ENCODE measurements around the gene STXBP2.

DNA sequence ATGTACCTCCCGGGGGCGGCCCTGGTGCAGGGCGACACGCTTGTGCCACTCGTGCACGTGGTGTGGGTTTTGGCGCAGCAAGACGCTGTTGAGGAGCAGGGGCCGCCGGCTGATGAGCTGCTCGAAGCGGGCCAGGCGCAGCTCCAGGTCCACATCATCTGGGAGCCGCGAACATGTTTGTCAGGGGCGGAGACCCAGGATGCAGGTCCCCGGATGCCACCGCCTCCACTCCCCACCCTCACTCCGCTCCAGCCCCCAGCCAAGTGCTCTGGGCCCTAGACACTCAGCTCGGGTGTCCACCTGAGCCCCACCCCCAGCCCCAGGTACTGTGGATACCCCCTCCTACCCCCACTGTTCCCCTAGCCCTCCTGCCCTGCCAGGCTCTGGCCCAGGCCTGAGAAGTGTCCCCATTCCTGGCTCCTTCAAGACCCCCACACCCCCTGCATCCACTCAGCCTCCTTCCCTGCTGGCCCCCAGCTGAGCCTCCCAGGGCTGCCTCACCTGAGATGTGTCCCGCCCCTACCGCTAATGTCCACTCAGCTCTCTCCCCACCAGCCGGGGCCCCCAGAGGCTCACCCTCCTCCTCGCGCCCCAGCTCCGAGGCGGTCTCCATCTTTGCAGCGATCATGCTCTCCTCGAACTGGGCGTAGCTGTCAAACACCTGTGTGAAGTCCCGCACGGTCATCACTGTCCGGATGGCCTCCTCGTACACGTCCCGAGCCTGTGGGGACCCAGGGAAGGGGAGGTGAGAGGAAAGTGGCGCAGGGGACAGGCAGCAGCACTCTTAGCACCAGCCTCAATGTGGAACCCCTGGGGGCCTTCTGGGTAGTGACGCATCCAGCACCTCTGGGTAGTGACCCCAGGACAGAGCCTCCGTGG is 12.9 kb upstream of the STXBP2 start:
- TF ChIP-seq, protein P1, sequence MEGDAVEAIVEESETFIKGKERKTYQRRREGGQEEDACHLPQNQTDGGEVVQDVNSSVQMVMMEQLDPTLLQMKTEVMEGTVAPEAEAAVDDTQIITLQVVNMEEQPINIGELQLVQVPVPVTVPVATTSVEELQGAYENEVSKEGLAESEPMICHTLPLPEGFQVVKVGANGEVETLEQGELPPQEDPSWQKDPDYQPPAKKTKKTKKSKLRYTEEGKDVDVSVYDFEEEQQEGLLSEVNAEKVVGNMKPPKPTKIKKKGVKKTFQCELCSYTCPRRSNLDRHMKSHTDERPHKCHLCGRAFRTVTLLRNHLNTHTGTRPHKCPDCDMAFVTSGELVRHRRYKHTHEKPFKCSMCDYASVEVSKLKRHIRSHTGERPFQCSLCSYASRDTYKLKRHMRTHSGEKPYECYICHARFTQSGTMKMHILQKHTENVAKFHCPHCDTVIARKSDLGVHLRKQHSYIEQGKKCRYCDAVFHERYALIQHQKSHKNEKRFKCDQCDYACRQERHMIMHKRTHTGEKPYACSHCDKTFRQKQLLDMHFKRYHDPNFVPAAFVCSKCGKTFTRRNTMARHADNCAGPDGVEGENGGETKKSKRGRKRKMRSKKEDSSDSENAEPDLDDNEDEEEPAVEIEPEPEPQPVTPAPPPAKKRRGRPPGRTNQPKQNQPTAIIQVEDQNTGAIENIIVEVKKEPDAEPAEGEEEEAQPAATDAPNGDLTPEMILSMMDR (IDR thresholded peaks at IDR 0.05): no peak
- no peak for TF ChIP-seq POLR2AphosphoS5 (IDR thresholded peaks at IDR 0.05; ENCODE audit: low read depth, low read length)
- no peak for TF ChIP-seq SIN3A (IDR thresholded peaks at IDR 0.05; ENCODE audit: borderline replicate concordance, insufficient read depth, low read depth, low read length)
- TF ChIP-seq, protein P2, sequence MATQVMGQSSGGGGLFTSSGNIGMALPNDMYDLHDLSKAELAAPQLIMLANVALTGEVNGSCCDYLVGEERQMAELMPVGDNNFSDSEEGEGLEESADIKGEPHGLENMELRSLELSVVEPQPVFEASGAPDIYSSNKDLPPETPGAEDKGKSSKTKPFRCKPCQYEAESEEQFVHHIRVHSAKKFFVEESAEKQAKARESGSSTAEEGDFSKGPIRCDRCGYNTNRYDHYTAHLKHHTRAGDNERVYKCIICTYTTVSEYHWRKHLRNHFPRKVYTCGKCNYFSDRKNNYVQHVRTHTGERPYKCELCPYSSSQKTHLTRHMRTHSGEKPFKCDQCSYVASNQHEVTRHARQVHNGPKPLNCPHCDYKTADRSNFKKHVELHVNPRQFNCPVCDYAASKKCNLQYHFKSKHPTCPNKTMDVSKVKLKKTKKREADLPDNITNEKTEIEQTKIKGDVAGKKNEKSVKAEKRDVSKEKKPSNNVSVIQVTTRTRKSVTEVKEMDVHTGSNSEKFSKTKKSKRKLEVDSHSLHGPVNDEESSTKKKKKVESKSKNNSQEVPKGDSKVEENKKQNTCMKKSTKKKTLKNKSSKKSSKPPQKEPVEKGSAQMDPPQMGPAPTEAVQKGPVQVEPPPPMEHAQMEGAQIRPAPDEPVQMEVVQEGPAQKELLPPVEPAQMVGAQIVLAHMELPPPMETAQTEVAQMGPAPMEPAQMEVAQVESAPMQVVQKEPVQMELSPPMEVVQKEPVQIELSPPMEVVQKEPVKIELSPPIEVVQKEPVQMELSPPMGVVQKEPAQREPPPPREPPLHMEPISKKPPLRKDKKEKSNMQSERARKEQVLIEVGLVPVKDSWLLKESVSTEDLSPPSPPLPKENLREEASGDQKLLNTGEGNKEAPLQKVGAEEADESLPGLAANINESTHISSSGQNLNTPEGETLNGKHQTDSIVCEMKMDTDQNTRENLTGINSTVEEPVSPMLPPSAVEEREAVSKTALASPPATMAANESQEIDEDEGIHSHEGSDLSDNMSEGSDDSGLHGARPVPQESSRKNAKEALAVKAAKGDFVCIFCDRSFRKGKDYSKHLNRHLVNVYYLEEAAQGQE (IDR thresholded peaks at IDR 0.05; ENCODE audit: insufficient read depth in 1 of 2, low read depth in 2 of 2, low read length in 1 of 2): no peak
